ENCODE results near the gene C2CD4A.

- TF ChIP-seq CTCF (IDR thresholded peaks at IDR 0.05) (no peak), EZH2 (IDR thresholded peaks at IDR 0.05) (no peak)
Observed at GRCh38 chr15:62027263-62027565, 39.6 kb upstream of the C2CD4A start.
